GM18508 (cell line): ENCODE measurements around the gene HSP90AB1.

Experiments
- ATAC-seq: cut with Tn5 transposase; IDR thresholded peaks from one replicate; pipeline ENCODE4 v1.9.1; 2021; ENCODE audit warnings: moderate number of reproducible peaks; ENCODE audit not compliant: insufficient read depth, unreplicated experiment

Gene HSP90AB1

DNA sequence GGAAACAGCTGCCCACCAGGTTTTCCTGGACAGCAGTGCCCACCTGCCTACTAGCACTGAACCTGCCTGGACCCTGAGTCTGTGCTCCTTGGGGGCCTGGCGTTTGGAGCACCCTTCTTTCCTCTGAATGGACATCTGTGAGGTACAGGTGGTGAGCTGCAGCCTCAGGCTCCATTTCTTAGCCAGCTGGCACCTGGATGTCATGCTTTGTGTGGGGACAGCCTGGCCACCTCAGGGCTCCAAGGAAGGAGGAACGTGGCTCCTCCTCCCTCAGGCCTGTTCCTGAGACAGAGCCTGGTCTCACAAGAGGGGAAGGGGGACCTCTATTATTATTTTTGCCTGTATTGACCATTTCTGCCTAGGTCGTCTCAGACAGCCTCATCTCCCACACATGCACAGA lies 31.4 kb downstream of the HSP90AB1 start:
- ATAC-seq, result no peak

DNA sequence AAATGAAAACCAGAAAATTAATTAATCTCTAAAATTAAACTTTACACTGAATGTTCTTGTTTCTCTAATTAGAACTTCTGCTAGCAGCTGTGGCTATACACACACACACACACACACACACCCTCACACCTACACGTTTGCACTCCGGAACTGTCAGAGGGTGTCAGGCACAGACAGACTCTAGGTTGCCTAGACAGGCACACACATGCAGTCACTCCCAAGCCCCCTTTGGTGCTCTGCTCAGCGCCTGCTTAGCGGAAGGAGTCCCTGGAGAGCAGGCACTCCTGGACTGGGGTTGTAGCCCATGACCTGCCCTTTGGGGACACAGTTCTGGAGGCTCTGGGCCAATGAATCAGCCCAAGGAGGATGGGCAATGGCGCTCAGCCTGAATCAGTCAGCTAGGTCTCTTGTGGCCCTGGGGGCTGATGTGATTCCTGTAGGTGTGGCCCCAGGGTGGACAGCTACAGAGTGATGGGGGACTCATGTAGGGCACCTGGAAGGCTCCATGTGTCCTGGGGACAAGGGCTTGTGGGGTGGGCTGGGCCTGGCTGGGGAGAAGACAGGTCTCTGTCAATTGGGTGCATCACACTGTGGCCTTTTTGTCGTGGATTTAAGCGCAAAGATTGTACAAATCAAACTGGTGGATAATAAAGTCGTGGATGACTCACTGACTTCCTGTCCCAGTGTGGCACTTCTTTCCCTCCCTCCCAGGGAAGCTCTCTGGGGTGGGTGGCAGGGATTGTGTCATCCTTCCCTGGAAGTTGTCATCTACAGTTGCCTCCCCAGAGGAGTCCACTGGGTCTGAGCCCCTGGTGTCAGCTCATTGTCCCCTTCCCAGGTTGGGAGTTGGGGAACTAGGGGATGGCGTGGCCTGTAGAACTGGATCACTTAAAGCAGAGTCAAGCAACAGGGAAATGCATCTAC lies 32.1 kb downstream of the HSP90AB1 start:
- no peak for ATAC-seq

- no peak for ATAC-seq
Measured at GRCh38 chr6:44284121-44284520, 37.2 kb downstream of the HSP90AB1 start.

DNA sequence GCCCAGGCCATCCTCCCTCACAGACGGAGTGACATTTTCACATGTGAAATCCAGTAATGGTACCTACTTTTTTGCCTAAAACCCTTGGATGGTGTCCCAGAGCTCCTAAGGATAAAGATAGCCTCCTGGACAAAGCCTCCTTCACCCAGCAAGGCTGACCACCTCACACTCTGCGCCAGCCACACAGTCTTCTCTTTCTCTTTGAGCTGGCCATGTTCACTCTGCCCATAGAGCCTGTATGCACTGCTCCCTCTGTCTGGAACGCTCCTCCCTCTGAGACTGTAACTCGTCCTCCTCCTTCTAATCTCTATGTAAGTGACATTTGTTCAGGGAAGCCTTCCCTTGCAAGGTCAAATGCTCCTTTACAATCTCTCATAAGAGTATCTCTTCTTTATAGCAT lies 38.0 kb downstream of the HSP90AB1 start:
- no peak for ATAC-seq

DNA sequence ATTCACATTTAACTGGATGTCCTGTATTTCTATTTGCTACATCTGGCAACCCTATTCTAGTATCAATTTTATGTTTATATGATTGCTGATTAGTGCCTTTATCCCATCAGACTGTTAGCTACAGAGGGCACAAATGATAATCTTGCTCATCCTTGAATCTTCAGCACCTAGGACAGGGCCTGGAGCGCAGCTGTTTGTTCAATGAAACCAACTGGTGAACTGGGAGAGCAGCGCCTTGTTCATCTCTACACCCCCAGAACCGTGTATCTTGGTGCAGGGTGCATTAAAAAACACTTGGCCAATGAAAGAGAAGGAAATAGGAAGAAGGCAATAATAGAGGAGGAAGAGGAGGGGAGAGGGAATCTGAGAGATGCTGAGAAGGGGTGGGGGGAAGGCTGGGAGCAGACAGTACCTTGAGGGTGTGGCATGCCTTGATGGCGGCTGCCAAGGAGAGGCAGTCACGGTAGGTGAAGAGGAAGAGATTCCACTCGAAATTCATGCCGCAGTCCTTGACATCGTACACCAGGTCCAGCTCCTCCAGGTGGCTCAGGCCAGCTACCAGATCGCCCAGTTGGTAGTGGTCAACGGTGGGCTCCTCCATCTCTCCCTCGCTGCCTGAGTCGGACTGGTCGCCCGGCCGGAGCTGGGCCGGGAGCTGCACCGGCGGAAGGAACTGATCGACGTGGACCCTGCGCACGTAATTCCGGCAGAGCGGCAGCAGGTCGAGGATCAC lies 38.8 kb downstream of the HSP90AB1 start:
- ATAC-seq, result no peak

GRCh38 chr6:44286285-44286565 lies 39.3 kb downstream of the HSP90AB1 start:
- no peak for ATAC-seq

DNA sequence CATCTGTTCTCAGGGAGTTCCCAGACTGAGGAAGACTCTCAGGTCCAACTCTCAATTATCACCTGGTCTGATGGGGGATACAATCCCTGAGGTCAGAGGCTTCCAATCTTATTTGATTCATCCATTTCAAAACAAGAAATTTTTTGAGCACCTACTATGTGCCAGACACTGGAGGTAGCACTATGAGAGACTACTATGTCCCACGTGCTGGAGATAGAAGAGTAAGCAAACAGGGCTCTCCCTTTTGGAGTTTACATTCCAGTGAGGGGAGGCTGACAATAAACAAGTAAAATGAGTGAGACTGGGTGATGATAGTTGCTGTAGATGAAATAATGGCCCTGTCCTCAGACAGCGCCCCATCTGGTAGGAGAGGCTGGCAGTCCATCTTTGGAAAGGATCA lies 39.8 kb downstream of the HSP90AB1 start:
- ATAC-seq, result no peak

- ATAC-seq, result no peak
Measured at GRCh38 chr6:44289726-44290260, 42.9 kb downstream of the HSP90AB1 start.

GRCh38 chr6:44291841-44292240 lies 44.9 kb downstream of the HSP90AB1 start:
- no peak for ATAC-seq

- no peak for ATAC-seq
Measured at GRCh38 chr6:44292661-44293365, 45.9 kb downstream of the HSP90AB1 start.

DNA sequence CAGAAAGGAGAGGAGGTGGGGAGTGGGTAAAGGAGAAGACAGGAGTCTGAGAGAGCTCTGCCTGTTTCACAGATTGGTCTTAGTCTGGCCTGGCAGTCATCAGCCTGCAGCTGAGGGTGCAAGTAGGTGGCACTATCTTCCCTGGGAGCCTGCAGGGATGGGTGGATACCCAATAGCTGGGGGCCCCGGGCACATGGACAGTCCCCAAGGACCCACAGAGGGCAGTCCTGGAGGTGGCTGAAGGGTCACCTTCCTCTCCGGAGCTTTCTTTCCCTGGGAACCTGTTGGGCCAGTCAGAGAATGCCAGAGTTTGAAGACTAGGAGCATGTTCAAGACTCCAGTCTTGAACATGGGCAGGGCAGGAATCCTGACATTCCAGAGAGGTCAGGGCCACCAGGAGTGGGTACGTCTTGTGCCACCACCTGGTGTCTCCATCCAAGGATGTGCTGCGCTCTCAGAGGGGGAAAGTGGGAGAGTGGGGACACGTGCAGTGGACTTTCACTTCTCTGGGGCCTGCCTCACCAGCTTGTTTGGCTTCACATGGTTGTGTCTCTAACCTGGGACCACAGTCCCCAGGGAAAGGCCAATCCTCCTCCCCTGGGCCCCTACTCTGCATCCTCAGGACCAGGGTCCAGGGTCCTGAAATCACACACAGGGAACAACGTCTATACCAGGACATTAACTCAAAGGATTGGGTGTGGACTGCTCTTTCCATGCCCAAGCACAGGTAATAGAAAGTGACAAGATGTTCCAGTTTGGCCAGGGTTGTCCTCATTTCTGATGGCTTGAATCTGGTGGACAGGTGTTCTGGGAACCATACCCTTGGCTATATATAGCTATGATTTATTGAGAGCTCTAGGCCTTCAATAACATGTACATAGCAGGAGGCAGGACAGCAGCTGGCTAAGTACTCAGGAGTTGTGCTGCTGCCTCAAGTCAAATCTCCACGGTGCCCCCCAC lies 48.2 kb downstream of the HSP90AB1 start:
- no peak for ATAC-seq

DNA sequence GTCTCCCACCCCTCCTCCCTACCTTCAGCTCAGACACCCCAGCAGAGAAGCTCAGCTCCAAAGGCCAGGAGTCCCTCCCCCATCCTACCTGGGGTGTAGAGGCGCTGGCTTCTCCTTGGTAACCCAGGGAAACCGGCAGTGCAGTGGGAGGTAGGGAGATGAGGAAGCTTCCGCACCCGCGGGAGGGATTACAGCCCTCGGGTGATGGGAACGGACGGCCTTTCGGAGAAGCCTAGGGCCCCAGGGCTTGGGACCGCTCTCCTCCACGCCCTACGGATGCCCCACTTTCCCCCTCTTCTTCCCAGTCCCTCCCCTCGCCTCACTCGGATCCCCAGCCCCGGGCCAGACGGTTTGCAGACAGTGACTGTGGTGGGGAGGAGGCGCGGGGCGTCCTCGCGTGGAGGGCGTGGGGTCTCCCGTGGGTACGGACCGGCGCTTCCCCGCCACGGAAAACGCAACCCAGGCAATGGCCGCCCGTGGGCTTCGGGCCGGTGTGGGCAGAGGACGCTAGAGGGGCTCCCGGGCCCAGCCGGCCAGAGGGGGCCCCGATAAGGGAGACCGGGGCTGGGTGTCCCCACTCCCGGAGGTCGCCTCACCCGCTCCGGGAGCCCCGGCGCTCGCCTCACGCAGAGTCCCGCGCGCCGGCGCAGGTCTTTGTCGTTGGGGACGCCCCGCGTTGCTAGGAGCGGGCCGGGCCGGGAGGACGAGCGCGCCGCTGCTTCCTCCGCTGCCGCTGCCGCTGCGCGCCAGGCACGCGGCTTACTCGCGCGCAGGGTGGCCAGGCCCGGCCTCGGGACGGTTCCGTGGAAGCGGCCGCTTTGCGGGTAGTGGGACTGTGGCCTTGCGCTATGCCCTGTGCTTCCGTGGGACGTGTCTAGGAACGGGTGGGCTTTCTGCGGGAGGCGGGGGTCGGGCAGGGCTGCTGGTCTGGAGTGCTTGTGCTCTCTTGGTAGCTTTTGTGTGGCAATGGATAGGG lies 50.5 kb downstream of the HSP90AB1 start:
- no peak for ATAC-seq

GRCh38 chr6:44298055-44298803 lies 51.3 kb downstream of the HSP90AB1 start:
- ATAC-seq, result no peak

- no peak for ATAC-seq
Measured at GRCh38 chr6:44298864-44299263, 52.0 kb downstream of the HSP90AB1 start.

- no peak for ATAC-seq
Measured at GRCh38 chr6:44300292-44300823, 53.5 kb downstream of the HSP90AB1 start.

GRCh38 chr6:44301106-44301505 lies 54.2 kb downstream of the HSP90AB1 start:
- no peak for ATAC-seq

DNA sequence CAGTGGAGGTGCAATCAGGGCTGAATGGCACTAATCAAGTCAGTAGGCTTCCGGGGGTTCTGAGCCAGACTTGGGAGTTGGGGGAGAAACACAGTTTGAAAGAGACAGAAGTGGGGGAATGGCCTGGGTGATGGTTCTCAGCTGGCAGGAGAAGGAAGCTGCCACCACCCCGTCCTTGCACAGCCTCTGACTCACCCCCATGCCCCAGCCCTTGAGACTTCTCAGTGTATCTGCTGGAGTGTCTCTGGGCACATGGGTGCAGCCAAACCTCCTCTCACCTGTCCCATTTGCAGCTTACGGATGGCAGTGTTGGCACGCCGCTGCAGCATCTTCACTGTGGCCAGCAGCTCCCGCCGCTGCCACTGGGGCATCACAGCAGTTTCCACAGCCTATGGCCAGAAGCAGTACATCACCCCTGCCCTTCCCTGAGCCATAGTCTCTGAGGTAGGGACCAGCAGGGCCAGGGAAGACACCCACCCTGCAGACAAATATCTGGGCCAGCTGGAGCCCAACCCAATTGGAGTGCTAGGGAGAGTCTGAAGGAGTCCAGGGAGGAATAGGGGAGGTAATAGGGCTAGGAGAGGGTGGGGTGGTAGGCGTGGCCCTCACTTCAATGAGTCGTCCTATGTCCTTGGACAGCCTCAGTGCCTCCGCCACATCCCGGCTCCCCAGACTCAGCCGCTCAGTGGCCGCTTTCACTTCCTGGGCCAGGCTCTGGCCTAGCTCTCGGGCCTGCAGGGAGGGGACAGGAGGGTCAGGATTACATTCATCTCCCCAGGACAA lies 55.1 kb downstream of the HSP90AB1 start:
- ATAC-seq, result no peak
